Measurements from ENCODE around the gene HLCS. TPM values are rescaled to one million over a fixed set of nuclear protein-coding genes. Genes with fewer than 3 reads are reported as not detected.

Gene HLCS
- total and polyA plus RNA-seq, 2 donors (not counting 3 experiments of a cell fraction or from before 2014, with no cell fraction given), result 6.7 to 17.2 TPM

DNA sequence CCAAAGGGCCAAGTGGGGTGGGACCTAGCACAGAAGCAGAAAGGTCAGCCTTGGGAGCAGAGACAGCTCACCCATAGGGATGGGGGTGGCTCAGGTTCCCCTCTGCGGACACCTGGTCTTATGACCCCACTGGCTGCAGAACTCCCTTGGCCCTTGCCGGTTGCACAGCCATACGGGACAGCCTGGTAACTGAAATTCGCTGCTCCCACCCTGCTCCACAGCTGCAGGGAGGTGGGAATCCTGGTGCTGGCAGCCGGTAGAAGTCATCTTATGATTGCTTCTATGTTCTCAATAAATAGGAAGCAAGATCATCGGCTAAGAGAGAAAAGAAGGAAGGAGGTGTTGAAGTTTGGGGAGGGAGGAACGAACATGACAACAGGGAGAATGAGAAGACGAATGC, 64.1 kb downstream of the HLCS start:
- H3K27me3 ChIP-seq (ENCODE audit: control insufficient read depth in 2 of 2, insufficient read depth in 2 of 2, low read length in 2 of 2), result no peaks in the 10 kb centered on the region
- H4K20me1 ChIP-seq (replicated peaks; ENCODE audit: control insufficient read depth, extremely low read depth, insufficient read depth, low read length), result no peaks in the 10 kb centered on the region
- dilution Hi-C loops (cut with MboI; ENCODE audit: extremely low pct_ligation_motif_present, low sequenced_read_pairs) (no loop called here), intact Hi-C loops (cut with micrococcal nuclease) (no loop called here)
- H3K4me2 ChIP-seq (ENCODE audit: insufficient read depth, low read length), result no peak overlapping the region
- H3K9ac ChIP-seq (replicated peaks; ENCODE audit: extremely low read depth, insufficient read depth, low read length), result no peak overlapping the region
- no peaks in the 10 kb centered on the region for H3K4me1 ChIP-seq (ENCODE audit: control insufficient read depth, extremely low read depth, insufficient read depth, low read length)
- DNase-seq (ENCODE audit: low read depth, low spot score), result no peak
- no TSS peak for BruUV-seq (replicated peaks)
- CTCF ChIA-PET, result interaction anchor here (1.1 kb wide), 1 partner anchor 15 kb away, joined by 4 read pairs; no protein-coding TSS in a partner anchor
- POLR2A ChIA-PET, result no interaction called here
- H2AFZ ChIP-seq (ENCODE audit: low read depth, low read length), result no peak overlapping the region
- no peaks in the 10 kb centered on the region for H3K79me2 ChIP-seq (ENCODE audit: control insufficient read depth, insufficient read depth, low read length)
- H3K9me1 ChIP-seq (replicated peaks; ENCODE audit: control insufficient read depth, extremely low read depth, insufficient read depth, low read length), result no peaks in the 10 kb centered on the region
- H3K36me3 ChIP-seq (ENCODE audit: control insufficient read depth in 2 of 2, extremely low read depth in 1 of 2, insufficient read depth in 2 of 2, low read length in 2 of 2), result no peaks in the 10 kb centered on the region
- no peaks in the 10 kb centered on the region for H3K9me3 ChIP-seq (replicated peaks; ENCODE audit: control insufficient read depth, insufficient read depth, low read length)
- no peak overlapping the region for H3K27ac ChIP-seq (ENCODE audit: insufficient read depth, low read depth, low read length)
- TF ChIP-seq EZH2 (IDR thresholded peaks at IDR 0.05; ENCODE audit: borderline replicate concordance, low read depth, low read length, severe bottlenecking) (no peak), FOS (IDR thresholded peaks at IDR 0.05; ENCODE audit: borderline replicate concordance, insufficient read depth, low read length) (no peak), JUN (IDR thresholded peaks at IDR 0.05; ENCODE audit: borderline replicate concordance, insufficient read depth, insufficient read length, low read depth) (no peak), MYC (IDR thresholded peaks at IDR 0.05; ENCODE audit: low read depth, low read length) (no peak), POLR2AphosphoS5 (IDR thresholded peaks at IDR 0.05; ENCODE audit: insufficient read depth, low read depth, low read length) (no peak), GATA2 (IDR thresholded peaks at IDR 0.05; ENCODE audit: insufficient read depth, insufficient read length, low read depth, low read length) (no peak), POLR2A (IDR thresholded peaks at IDR 0.05; ENCODE audit: low read depth, low read length) (no peak)
- TF ChIP-seq, protein P1, sequence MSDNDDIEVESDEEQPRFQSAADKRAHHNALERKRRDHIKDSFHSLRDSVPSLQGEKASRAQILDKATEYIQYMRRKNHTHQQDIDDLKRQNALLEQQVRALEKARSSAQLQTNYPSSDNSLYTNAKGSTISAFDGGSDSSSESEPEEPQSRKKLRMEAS (IDR thresholded peaks at IDR 0.05; ENCODE audit: insufficient read depth, insufficient read length), result no peak
- TF ChIP-seq, protein P2, sequence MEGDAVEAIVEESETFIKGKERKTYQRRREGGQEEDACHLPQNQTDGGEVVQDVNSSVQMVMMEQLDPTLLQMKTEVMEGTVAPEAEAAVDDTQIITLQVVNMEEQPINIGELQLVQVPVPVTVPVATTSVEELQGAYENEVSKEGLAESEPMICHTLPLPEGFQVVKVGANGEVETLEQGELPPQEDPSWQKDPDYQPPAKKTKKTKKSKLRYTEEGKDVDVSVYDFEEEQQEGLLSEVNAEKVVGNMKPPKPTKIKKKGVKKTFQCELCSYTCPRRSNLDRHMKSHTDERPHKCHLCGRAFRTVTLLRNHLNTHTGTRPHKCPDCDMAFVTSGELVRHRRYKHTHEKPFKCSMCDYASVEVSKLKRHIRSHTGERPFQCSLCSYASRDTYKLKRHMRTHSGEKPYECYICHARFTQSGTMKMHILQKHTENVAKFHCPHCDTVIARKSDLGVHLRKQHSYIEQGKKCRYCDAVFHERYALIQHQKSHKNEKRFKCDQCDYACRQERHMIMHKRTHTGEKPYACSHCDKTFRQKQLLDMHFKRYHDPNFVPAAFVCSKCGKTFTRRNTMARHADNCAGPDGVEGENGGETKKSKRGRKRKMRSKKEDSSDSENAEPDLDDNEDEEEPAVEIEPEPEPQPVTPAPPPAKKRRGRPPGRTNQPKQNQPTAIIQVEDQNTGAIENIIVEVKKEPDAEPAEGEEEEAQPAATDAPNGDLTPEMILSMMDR (IDR thresholded peaks at IDR 0.05; ENCODE audit: extremely low read depth in 1 of 2, insufficient read depth in 1 of 2, low read depth in 1 of 2, low read length in 2 of 2), result no peak
- FAIRE-seq, result no peak
- H3K4me3 ChIP-seq (replicated peaks in 1 of 3; ENCODE audit: insufficient read depth in 1 of 3, low read depth in 1 of 3, low read length in 3 of 3), result no peak overlapping the region

Measured in endothelial cell of umbilical vein (primary cell).